GM18508 (cell line): Measurements from ENCODE around the gene KIAA1217.

ENCODE experiments used
- ATAC-seq: cut with Tn5 transposase; IDR thresholded peaks from one replicate; pipeline ENCODE4 v1.9.1; 2021; ENCODE audit warnings: moderate number of reproducible peaks; ENCODE audit not compliant: insufficient read depth, unreplicated experiment

The KIAA1217 gene

GRCh38 chr10:24385776-24386175 lies 176.8 kb downstream of the KIAA1217 start:
- ATAC-seq: no peak

DNA sequence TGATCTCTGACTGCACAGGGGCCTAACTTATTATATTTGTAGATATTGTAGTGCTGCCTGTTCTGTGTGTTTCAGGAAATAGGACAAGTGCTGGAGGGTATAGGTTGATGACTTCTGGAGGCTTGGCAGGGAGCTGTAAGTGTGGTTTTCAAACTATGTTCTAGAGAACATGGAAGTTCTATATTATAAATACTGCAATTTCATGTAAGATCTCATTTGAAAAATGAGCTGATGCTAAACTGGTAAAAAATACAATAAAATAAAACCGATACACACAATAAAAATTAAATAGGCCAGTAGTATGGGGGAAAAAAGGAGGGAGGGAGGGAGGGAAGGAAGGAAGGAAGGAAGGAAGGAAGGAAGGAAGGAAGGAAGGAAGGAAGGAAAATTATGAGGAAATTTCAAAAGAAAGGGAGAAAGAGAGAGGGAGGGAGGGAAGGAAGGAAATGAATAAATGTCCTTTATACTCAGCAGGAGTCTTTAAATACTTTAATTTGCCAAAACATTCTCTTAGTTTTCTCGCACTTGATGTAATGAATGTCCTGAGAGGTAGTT lies 181.3 kb downstream of the KIAA1217 start:
- no peak for ATAC-seq

DNA sequence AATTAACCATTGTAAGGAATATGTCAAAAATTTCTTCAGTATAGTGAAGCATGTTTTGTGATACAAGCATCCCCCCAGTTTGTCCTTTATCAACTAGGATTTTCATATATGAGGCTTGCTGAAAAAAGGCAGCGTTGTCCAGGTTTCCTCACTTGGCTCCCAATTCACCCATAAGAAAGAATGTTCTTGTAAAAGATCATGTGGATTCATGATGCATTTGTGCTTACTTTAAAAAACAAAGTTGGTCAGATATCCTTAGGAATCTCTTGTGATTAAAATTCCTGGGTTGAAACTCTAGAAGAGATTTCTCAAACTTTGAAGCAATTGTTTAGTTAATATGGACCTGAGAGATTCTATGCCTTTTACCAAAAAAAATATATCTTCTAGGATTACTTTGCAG lies 181.8 kb downstream of the KIAA1217 start:
- ATAC-seq: no peak

- ATAC-seq: no peak
Measured at GRCh38 chr10:24393201-24393600, 184.3 kb downstream of the KIAA1217 start.

- no peak for ATAC-seq
Measured at GRCh38 chr10:24394461-24395190, 185.7 kb downstream of the KIAA1217 start.

DNA sequence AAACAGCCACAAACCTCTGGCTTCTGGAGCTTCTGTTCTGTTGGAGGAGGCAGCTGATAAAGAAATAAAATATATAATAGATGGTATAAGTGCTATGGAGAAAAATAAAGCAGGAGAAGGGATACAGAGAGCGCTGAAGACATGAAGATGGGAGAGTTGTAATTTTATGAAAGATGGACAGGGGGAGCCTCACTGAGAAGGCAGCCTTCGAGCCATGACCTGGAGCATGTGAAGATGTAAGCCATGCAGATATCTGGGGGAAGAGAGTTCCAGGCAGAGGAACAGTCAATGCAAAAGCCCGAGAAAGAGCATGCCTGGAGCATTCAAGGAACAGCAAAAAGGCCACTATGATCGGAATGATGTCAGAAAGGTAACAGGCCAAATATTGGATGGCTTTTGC lies 187.5 kb downstream of the KIAA1217 start:
- ATAC-seq: no peak

DNA sequence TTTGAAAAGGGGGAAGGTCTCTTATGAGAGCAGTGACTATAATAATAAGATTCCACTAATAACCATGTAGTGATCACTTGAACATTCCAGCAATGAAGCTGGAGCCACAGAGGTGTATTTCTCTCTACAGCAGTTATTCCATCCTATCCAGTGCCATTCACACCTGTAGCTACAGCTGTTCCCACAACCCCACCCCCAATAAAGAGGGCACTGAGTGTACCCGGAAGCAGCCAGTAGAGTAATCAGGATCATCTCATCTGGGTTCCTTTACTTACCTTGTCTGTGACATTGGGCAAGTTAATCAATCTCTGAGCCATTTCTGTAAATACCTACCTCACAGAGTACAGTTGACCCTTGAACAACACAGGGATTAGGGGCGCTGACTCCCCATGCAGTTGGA lies 188.7 kb downstream of the KIAA1217 start:
- no peak for ATAC-seq

DNA sequence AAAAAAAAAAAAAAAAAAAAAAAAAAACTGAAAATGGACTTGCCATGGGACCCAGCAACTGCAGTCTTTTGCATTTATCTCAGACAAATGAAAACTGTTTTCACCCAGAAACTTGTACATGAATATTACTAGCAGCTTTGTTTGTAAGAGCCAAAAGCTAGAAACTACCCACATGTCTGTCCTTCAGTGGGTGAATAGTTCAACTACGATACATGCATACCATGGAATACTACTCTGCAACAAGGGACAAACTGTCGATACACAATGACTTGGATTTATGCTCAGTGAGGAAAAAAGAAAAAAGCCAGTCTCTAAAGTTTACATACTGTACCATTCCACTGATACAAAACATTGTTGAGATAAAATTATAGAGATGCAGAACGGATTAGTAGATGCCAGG lies 195.6 kb downstream of the KIAA1217 start:
- no peak for ATAC-seq

GRCh38 chr10:24405635-24406034 lies 196.7 kb downstream of the KIAA1217 start:
- no peak for ATAC-seq

- ATAC-seq: no peak
Measured at GRCh38 chr10:24406809-24407483, 198.0 kb downstream of the KIAA1217 start.

- ATAC-seq: no peak
Measured at GRCh38 chr10:24407928-24408327, 199.0 kb downstream of the KIAA1217 start.

DNA sequence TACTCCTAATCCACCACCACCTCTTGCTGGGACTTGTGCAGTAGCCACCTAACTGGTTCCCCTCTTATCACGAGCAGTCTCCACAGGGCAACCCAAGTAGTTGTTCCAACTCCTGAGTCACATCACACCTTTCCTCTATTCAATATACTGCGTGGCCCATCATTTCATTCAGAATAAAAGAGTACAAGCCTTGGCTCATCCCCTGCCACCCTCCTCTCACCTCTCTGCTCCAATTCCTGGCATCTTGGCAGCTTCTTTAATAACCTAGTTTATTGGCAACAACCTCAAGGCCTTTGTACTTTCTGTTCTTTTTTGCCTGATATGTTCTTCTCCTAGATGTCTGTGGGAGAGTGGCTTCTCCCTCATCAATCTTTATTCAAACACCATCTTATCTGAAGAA lies 199.4 kb downstream of the KIAA1217 start:
- no peak for ATAC-seq

DNA sequence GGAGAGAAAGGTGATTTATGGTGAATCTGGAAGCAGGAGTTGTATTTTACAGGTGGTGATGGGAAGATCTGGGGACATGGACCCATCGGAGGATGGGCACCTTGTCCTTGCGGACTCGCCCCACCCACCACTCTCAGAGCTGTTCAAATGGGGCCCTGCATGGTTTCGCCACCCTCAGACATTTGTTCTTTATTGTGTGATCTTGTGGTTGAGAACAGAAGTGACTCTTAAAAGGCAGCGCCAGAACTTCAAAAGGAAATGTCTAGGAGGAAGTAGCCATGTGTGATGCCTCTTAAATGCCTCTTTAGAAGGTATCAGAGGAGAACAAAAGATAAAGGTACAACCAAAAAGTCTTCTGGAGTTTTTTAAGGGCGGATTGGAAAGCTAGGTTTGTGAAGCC lies 205.7 kb downstream of the KIAA1217 start:
- no peak for ATAC-seq

DNA sequence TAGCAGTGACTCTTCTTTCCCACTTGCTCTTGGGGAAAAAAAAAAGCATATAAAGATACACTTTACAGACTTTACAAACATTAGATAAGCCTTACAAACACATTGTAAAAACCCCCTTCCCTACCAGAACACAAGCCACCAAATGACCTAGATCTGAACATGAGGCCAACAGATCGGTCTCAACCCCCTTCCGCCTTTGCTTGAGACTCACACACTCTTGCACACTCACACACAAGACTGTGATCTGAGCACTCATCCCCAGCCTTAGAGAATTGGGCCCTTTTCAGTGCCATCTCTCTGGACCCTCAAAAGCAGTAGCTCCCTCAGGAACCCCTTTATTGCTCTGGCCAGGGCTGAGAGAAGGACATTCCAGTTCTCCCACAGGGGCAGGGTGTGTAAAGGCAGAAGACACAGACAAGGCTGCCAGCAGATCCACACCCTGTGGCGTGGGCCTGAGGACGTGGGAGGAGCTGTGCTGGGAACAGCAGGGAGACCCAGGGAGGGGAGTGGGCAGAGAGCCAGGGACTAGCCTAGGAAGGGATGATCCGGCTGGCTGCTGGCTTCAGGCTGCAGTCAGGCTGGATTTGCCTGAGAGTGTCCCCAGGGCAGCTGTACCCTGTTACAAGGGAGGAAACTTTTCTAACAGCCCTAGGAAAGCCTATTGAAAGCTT lies 206.7 kb downstream of the KIAA1217 start:
- ATAC-seq: no peak

- ATAC-seq: no peak
Measured at GRCh38 chr10:24416248-24416647, 207.3 kb downstream of the KIAA1217 start.

- ATAC-seq: no peak
Measured at GRCh38 chr10:24417053-24417452, 208.1 kb downstream of the KIAA1217 start.

DNA sequence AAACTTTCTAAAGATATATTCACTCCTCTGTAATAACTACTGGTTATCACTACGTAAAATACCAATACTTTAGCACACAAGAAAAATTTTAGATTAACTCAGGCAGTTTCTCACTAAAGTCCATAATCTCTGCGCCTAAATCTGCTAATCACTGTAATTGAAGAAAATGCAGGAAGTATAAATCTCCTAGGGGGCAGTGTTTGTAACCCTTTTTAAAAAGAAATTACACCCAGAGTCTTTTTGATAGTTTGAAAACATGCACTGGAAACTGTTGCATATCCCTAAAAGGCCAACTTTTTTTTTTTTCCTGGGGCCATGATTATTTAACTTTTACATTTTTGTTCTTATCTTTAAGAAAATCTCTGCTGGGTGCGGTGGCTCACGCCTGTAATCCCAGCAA lies 209.6 kb downstream of the KIAA1217 start:
- no peak for ATAC-seq

DNA sequence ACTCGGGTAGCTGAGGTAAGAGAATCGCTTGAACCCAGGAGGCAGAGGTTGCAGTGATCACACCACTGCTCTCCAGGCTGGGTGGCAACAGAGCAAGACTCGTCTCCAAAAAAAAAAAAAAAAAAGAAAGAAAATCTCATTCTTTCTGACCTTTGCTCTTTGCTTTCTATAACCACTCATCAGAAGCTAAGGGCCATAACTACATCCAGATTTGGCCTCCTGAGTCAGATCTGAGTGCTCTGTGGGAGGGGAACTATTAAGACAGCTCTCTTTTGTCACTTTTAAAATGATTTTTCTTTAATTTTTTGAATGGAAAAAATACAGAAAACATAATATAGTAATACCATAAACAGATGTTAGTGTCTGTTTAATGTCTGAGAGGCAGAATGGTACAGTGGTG lies 210.1 kb downstream of the KIAA1217 start:
- ATAC-seq: no peak

- ATAC-seq: no peak
Measured at GRCh38 chr10:24425151-24425550, 216.2 kb downstream of the KIAA1217 start.

DNA sequence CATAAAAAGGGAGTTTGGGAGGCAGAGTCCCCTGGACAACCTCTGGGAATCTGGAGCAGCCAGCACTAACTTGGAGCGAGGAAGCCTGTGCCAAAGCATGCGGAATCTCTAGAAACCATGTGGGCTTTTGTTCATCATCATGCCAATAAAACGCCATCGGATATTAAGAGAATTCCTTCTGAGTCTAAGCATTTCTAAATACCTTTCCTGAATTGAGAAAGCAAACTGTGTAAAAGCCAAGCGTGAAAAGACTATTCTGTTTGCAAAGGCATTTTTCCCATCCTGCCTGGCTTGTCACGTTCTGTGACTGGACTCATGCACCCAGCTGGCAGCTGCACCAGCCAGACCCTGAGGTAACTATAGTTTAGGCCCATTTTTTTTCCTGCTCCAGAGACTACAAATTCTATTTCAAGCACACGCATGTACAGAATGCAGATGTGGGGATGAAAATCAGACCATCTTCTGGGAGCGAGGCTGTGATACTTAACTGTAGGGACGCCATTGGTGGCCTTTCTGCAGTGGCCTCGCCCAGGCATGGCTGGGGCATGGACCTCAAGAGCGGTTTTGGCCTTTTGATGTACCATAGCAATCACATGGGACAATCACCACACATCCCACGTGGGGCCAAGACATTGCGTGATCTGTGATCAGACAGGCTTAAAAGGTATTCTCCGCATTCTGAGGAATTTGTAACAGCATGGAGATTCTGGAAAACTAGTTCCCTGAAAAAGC lies 218.9 kb downstream of the KIAA1217 start:
- ATAC-seq: no peak

- ATAC-seq: no peak
Measured at GRCh38 chr10:24428410-24428782, 219.5 kb downstream of the KIAA1217 start.
